GM23338 (cell line): ENCODE data around the gene CDH12. TPM values are rescaled to one million over a fixed set of nuclear protein-coding genes. Genes with fewer than 3 reads are reported as not detected.
A peak's percentile ranks its signal among the peaks of the same experiment; 100 is the strongest.

Source experiments
- ATAC-seq: fragments of 200-7000 bp; cut with Tn5 transposase; 3 replicates; pipeline ENCODE4 v1.9.1; 2020
- DNase-seq: peaks from one replicate; pipeline ENCODE4 v3.0.0-alpha.2; 2015; ENCODE audit warnings: low spot score
- H2AFZ ChIP-seq: fragments of 200-600 bp; sonication (generic); 2 replicates; pipeline ENCODE4 v1.8.0; 2016; ENCODE audit warnings: antibody characterized with exemption, mild to moderate bottlenecking, moderate library complexity
- H3F3A ChIP-seq: fragments of 200-600 bp; sonication (generic); replicated peaks from 2 replicates; pipeline ENCODE4 v1.8.0; 2017; ENCODE audit warnings: antibody characterized with exemption, mixed run types, low read depth
- H3K27ac ChIP-seq: fragments of 200-600 bp; sonication (generic); 2 replicates; pipeline ENCODE4 v1.6.1; 2016; ENCODE audit warnings: low read depth
- H3K27me3 ChIP-seq: fragments of 200-600 bp; sonication (generic); 2 replicates; pipeline ENCODE4 v1.8.0; 2016; ENCODE audit warnings: mild to moderate bottlenecking, mixed run types, moderate library complexity; ENCODE audit not compliant: insufficient read depth
- H3K36me3 ChIP-seq: fragments of 200-600 bp; sonication (generic); 2 replicates; pipeline ENCODE4 v1.8.0; 2016; ENCODE audit warnings: mild to moderate bottlenecking; ENCODE audit not compliant: insufficient read depth
- H3K4me1 ChIP-seq: fragments of 200-600 bp; sonication (generic); 2 replicates; pipeline ENCODE4 v1.8.0; 2016; ENCODE audit warnings: mild to moderate bottlenecking, moderate library complexity; ENCODE audit not compliant: insufficient read depth
- H3K4me2 ChIP-seq: fragments of 200-600 bp; sonication (generic); 2 replicates; pipeline ENCODE4 v1.7.1; 2017; ENCODE audit warnings: mixed run types
- H3K4me3 ChIP-seq: fragments of 200-600 bp; sonication (generic); 2 replicates; pipeline ENCODE4 v1.6.1; 2016; ENCODE audit warnings: mixed run types
- H3K79me2 ChIP-seq: fragments of 200-600 bp; sonication (generic); replicated peaks from 2 replicates; pipeline ENCODE4 v1.8.0; 2017; ENCODE audit warnings: mild to moderate bottlenecking; ENCODE audit not compliant: insufficient read depth
- H3K9me2 ChIP-seq: fragments of 200-600 bp; sonication (generic); 2 replicates; pipeline ENCODE4 v1.8.0; 2017; ENCODE audit not compliant: insufficient read depth
- H4K20me1 ChIP-seq: fragments of 200-600 bp; sonication (generic); replicated peaks from 2 replicates; pipeline ENCODE4 v1.8.0; 2017; ENCODE audit warnings: mild to moderate bottlenecking; ENCODE audit not compliant: insufficient read depth
- H3K27ac Mint-ChIP-seq: 2 replicates; pipeline ENCODE4 v1.8.0; 2020; ENCODE audit warnings: inconsistent platforms, mild to moderate bottlenecking, moderate library complexity, mixed read lengths
- H3K27me3 Mint-ChIP-seq: 3 replicates; pipeline ENCODE4 v1.8.0; 2022; ENCODE audit warnings: low read depth, mild to moderate bottlenecking, moderate library complexity, mixed read lengths, inconsistent platforms; ENCODE audit not compliant: insufficient read depth, poor library complexity
- H3K36me3 Mint-ChIP-seq: 3 replicates; pipeline ENCODE4 v1.8.0; 2021; ENCODE audit warnings: low read depth, mild to moderate bottlenecking, inconsistent platforms, moderate library complexity, mixed read lengths
- H3K4me1 Mint-ChIP-seq: 3 replicates; pipeline ENCODE4 v1.8.0; 2020; ENCODE audit warnings: mild to moderate bottlenecking, inconsistent platforms, mixed read lengths
- H3K4me3 Mint-ChIP-seq: 3 replicates; pipeline ENCODE4 v1.8.0; 2021; ENCODE audit warnings: moderate library complexity, mild to moderate bottlenecking, inconsistent platforms, mixed read lengths
- H3K9me3 Mint-ChIP-seq: 3 replicates; pipeline ENCODE4 v1.8.0; 2020; ENCODE audit warnings: moderate library complexity, mild to moderate bottlenecking, inconsistent platforms, mixed read lengths
- CREB1 ChIP-seq: fragments of 250-450 bp; sonication (Bioruptor Pico); IDR thresholded peaks from 2 replicates; pipeline ENCODE4 v1.5.0; 2020; ENCODE audit warnings: low read depth, mild to moderate bottlenecking, moderate library complexity
- CTCF ChIP-seq, 2 experiments: fragments of 200-600 bp in 1 of 2; sonication (generic) in 1 of 2; conservative IDR thresholded peaks; 2 replicates each; pipeline versions ENCODE4 v1.5.1 to v1.6.1; 2016 to 2017; ENCODE audit warnings: antibody characterized with exemption in 2 of 2, low read depth in 2 of 2, mild to moderate bottlenecking in 2 of 2, moderate library complexity in 1 of 2
- ETS1 ChIP-seq: IDR thresholded peaks from 2 replicates; pipeline ENCODE4 v1.6.1; 2016; ENCODE audit warnings: antibody characterized with exemption
- EZH2 ChIP-seq: fragments of 200-600 bp; sonication (generic); IDR thresholded peaks from one replicate; pipeline ENCODE4 v1.8.0; 2017; ENCODE audit warnings: antibody characterized with exemption, mild to moderate bottlenecking, low read depth; ENCODE audit not compliant: unreplicated experiment
- NANOG ChIP-seq: IDR thresholded peaks from 2 replicates; pipeline ENCODE4 v1.6.1; 2016; ENCODE audit warnings: antibody characterized with exemption, borderline replicate concordance
- POLR2AphosphoS5 ChIP-seq: IDR thresholded peaks from 2 replicates; pipeline ENCODE4 v1.6.1; 2016; ENCODE audit warnings: antibody characterized with exemption, low read depth
- REST ChIP-seq: IDR thresholded peaks from one replicate; pipeline ENCODE4 v1.6.1; 2018; ENCODE audit warnings: antibody characterized with exemption; ENCODE audit not compliant: unreplicated experiment
- STAT1 ChIP-seq: IDR thresholded peaks from one replicate; pipeline ENCODE4 v1.6.1; 2016; ENCODE audit warnings: antibody characterized with exemption; ENCODE audit not compliant: unreplicated experiment
- ZNF114 ChIP-seq: fragments of 250-450 bp; sonication (Bioruptor Pico); IDR thresholded peaks from 2 replicates; pipeline ENCODE4 v1.5.0; 2020; ENCODE audit warnings: mild to moderate bottlenecking, moderate library complexity
- polyA plus RNA-seq: library from polyadenylated mRNA; unstranded; fragments of >200 nt; fragmentation: Nextera tagmentation; extraction: Ambion mirVana; gene quantifications from 2 replicates; pipeline ENCODE4 v1.2.1, GENCODE V29; 2016
- total RNA-seq: library from RNA; depleted of rRNA; stranded (reverse); fragments of >200 nt; shearing (Covaris generic); gene quantifications from 2 replicates; pipeline ENCODE4 v1.2.3, GENCODE V29; 2014

CDH12 gene
- total and polyA plus RNA-seq, 2 experiments from 2014 or later, result not detected

GRCh38 chr5:22892441-22892840 is 39.3 kb upstream of the CDH12 start:
- no peaks in the 10 kb centered on the region for H3K36me3 Mint-ChIP-seq
- H3K79me2 ChIP-seq, result no peaks in the 10 kb centered on the region
- ATAC-seq (no peak), DNase-seq (no peak)
- H3K4me3 Mint-ChIP-seq, result no peak overlapping the region
- TF ChIP-seq REST (no peak), NANOG (no peak), ETS1 (no peak), EZH2 (no peak), STAT1 (no peak), ZNF114 (CRISPR knock-in tag) (no peak), POLR2AphosphoS5 (no peak)
- no peaks in the 10 kb centered on the region; the same call in 2 of the 3 replicates for H3K9me3 Mint-ChIP-seq
- no peaks in the 10 kb centered on the region for H3K4me1 Mint-ChIP-seq
- no peak overlapping the region for H3K27ac ChIP-seq
- no peaks in the 10 kb centered on the region for H3K27me3 Mint-ChIP-seq
- no peaks in the 10 kb centered on the region for H4K20me1 ChIP-seq
- H2AFZ ChIP-seq, result no peak overlapping the region
- H3F3A ChIP-seq, result no peaks in the 10 kb centered on the region
- no peak overlapping the region for H3K4me3 ChIP-seq
- H3K4me2 ChIP-seq, result no peak overlapping the region
- no peak overlapping the region for H3K27ac Mint-ChIP-seq
- no peaks in the 10 kb centered on the region for H3K9me2 ChIP-seq
- no peaks in the 10 kb centered on the region for H3K27me3 ChIP-seq
- no peaks in the 10 kb centered on the region for H3K4me1 ChIP-seq
- no peaks in the 10 kb centered on the region for H3K36me3 ChIP-seq

- H3K79me2 ChIP-seq, result no peaks in the 10 kb centered on the region
- TF ChIP-seq CREB1 (CRISPR knock-in tag) (no peak), CTCF (conservative IDR thresholded peaks at IDR 0.05; ENCODE audit: low read depth in 2 of 2) (peak in 1 of 2 experiments; percentile 38; a peak in 3 of 4 replicates)
- no peak overlapping the region for H2AFZ ChIP-seq
- Mint-ChIP-seq H3K9me3 (no peaks in the 10 kb centered on the region; the same call in 2 of the 3 replicates), H3K4me3 (no peak overlapping the region), H3K4me1 (peaks cover 6% of the 10 kb centered on the region; the same call in 2 of the 3 replicates), H3K27ac (0 out of 2 replicates have a peak overlapping the region, but pooled peaks have one; percentile 52), H3K27me3 (no peaks in the 10 kb centered on the region), H3K36me3 (no peaks in the 10 kb centered on the region)
- 0 out of 2 replicates have a peak, but pooled peaks cover 5% of the 10 kb centered on the region for H3K4me1 ChIP-seq
- no peaks in the 10 kb centered on the region for H4K20me1 ChIP-seq
- H3K4me2 ChIP-seq, result no peak overlapping the region
- no peaks in the 10 kb centered on the region for H3F3A ChIP-seq
- DNase-seq, result peak; percentile 12
- no peak for ATAC-seq
- H3K36me3 ChIP-seq, result no peaks in the 10 kb centered on the region
- no peak overlapping the region for H3K4me3 ChIP-seq
- H3K9me2 ChIP-seq, result no peaks in the 10 kb centered on the region
- no peaks in the 10 kb centered on the region for H3K27me3 ChIP-seq
- no peak overlapping the region for H3K27ac ChIP-seq
Observed at GRCh38 chr5:22889720-22890119, 36.6 kb upstream of the CDH12 start.
